HG02938 (cell line): ENCODE data around the gene CDC42BPA.

ENCODE experiments used
- ATAC-seq: cut with Tn5 transposase; IDR thresholded peaks from one replicate; pipeline ENCODE4 v1.9.1; 2021; ENCODE audit warnings: mild to moderate bottlenecking, moderate library complexity; ENCODE audit not compliant: unreplicated experiment

The CDC42BPA gene

GRCh38 chr1:227072991-227073390 is 245.3 kb downstream of the CDC42BPA start:
- ATAC-seq, result no peak

GRCh38 chr1:227071895-227072587 is 246.3 kb downstream of the CDC42BPA start:
- no peak for ATAC-seq

GRCh38 chr1:227070638-227071285 is 247.5 kb downstream of the CDC42BPA start:
- ATAC-seq, result no peak

- ATAC-seq, result no peak
These were observed 248.8 kb downstream of the CDC42BPA start for GRCh38 chr1:227069490-227069889.

GRCh38 chr1:227068883-227069282 is 249.4 kb downstream of the CDC42BPA start:
- ATAC-seq, result no peak

GRCh38 chr1:227066999-227067398 is 251.3 kb downstream of the CDC42BPA start:
- no peak for ATAC-seq

- ATAC-seq, result no peak
These were observed 253.0 kb downstream of the CDC42BPA start for GRCh38 chr1:227065311-227065710.

GRCh38 chr1:227062306-227062705 is 256.0 kb downstream of the CDC42BPA start:
- ATAC-seq, result no peak

GRCh38 chr1:227059076-227059475 is 259.2 kb downstream of the CDC42BPA start:
- ATAC-seq, result no peak

- ATAC-seq, result no peak
These were observed 260.0 kb downstream of the CDC42BPA start for GRCh38 chr1:227058321-227058751.

GRCh38 chr1:227049253-227049652 is 269.0 kb downstream of the CDC42BPA start:
- no peak for ATAC-seq

GRCh38 chr1:227043755-227044154 is 274.5 kb downstream of the CDC42BPA start:
- no peak for ATAC-seq

GRCh38 chr1:227042292-227042691 is 276.0 kb downstream of the CDC42BPA start:
- ATAC-seq, result no peak

- ATAC-seq, result no peak
These were observed 279.9 kb downstream of the CDC42BPA start for GRCh38 chr1:227038401-227038800.

- no peak for ATAC-seq
These were observed 281.2 kb downstream of the CDC42BPA start for GRCh38 chr1:227037121-227037520.

- ATAC-seq, result no peak
These were observed 283.0 kb downstream of the CDC42BPA start for GRCh38 chr1:227035316-227035715.

GRCh38 chr1:227033880-227034279 is 284.4 kb downstream of the CDC42BPA start:
- ATAC-seq, result no peak

- ATAC-seq, result no peak
These were observed 285.9 kb downstream of the CDC42BPA start for GRCh38 chr1:227032396-227032795.

- no peak for ATAC-seq
These were observed 301.3 kb downstream of the CDC42BPA start for GRCh38 chr1:227016990-227017389.

- no peak for ATAC-seq
These were observed 307.6 kb downstream of the CDC42BPA start for GRCh38 chr1:227010645-227011044.

GRCh38 chr1:227009937-227010336 is 308.4 kb downstream of the CDC42BPA start:
- ATAC-seq, result no peak

- ATAC-seq, result no peak
These were observed 312.0 kb downstream of the CDC42BPA start for GRCh38 chr1:227006226-227006796.
